Ectodermal cell (in vitro differentiated cells): ENCODE results near the gene LDHAL6B.

Experiments used
- H3K27ac ChIP-seq: 2 replicates; pipeline ENCODE4 v1.7.0; 2013; ENCODE audit warnings: mild to moderate bottlenecking, low read depth, low read length; ENCODE audit not compliant: insufficient read depth, poor library complexity, severe bottlenecking
- H3K27me3 ChIP-seq: 2 replicates; pipeline ENCODE4 v1.7.0; 2013; ENCODE audit warnings: mild to moderate bottlenecking, low read length; ENCODE audit not compliant: insufficient read depth, control insufficient read depth, poor library complexity, severe bottlenecking
- H3K36me3 ChIP-seq: one replicate; pipeline ENCODE4 v1.7.0; 2013; ENCODE audit warnings: low read length; ENCODE audit not compliant: control insufficient read depth, insufficient read depth
- H3K4me1 ChIP-seq: one replicate; pipeline ENCODE4 v1.7.0; 2013; ENCODE audit warnings: low read length; ENCODE audit not compliant: control insufficient read depth, insufficient read depth
- H3K4me3 ChIP-seq: 2 replicates; pipeline ENCODE4 v1.7.0; 2013; ENCODE audit warnings: low read depth, low read length, control low read depth; ENCODE audit not compliant: insufficient read depth
- H3K9me3 ChIP-seq: 2 replicates; pipeline ENCODE4 v1.7.0; 2013; ENCODE audit warnings: mild to moderate bottlenecking, low read length, moderate library complexity; ENCODE audit not compliant: control insufficient read depth
- WGBS, 2 experiments: methylation state at CpG; one replicate each; pipeline ENCODE4 v1.1.7; 2013; ENCODE audit warnings: missing lambda C conversion rate in 2 of 2; 5-methylcytosine and 5-hydroxymethylcytosine counted together

LDHAL6B gene

GRCh38 chr15:59176653-59177316, 29.9 kb upstream of the LDHAL6B start:
- Histone ChIP-seq H3K36me3 (no peaks in the 10 kb centered on the region), H3K4me1 (no peaks in the 10 kb centered on the region), H3K9me3 (no peaks in the 10 kb centered on the region), H3K4me3 (no peak overlapping the region), H3K27ac (no peak overlapping the region), H3K27me3 (no peaks in the 10 kb centered on the region)
- 94 to 97% methylated on average over 6 to 8 of the region's 9 CpGs for WGBS, 2 experiments

GRCh38 chr15:59177317-59177660, 29.4 kb upstream of the LDHAL6B start:
- H3K27ac ChIP-seq: no peak overlapping the region

GRCh38 chr15:59178151-59178695, 28.4 kb upstream of the LDHAL6B start:
- Histone ChIP-seq H3K4me1 (no peaks in the 10 kb centered on the region), H3K36me3 (no peaks in the 10 kb centered on the region), H3K27me3 (no peaks in the 10 kb centered on the region), H3K27ac (no peak overlapping the region), H3K4me3 (no peak overlapping the region), H3K9me3 (no peaks in the 10 kb centered on the region)
- WGBS, 2 experiments: 93 to 95% methylated on average over 16 of the region's 16 CpGs

More at GRCh38 chr15:59177317-59177660, 29.4 kb upstream of the LDHAL6B start:
- Histone ChIP-seq H3K27me3 (no peaks in the 10 kb centered on the region), H3K4me1 (no peaks in the 10 kb centered on the region), H3K9me3 (no peaks in the 10 kb centered on the region), H3K4me3 (no peak overlapping the region), H3K36me3 (no peaks in the 10 kb centered on the region)
- WGBS, 2 experiments: 93 to 96% methylated on average over 4 of the region's 4 CpGs

GRCh38 chr15:59179717-59180116, 26.9 kb upstream of the LDHAL6B start:
- Histone ChIP-seq H3K27ac (no peak overlapping the region), H3K9me3 (no peaks in the 10 kb centered on the region), H3K4me3 (no peak overlapping the region), H3K4me1 (no peaks in the 10 kb centered on the region), H3K36me3 (no peaks in the 10 kb centered on the region), H3K27me3 (no peaks in the 10 kb centered on the region)
- WGBS, 2 experiments: 88 to 92% methylated on average over 5 of the region's 5 CpGs

- H3K4me3 ChIP-seq: no peak overlapping the region
- WGBS, 2 experiments: 88 to 94% methylated on average over 5 of the region's 5 CpGs
- no peaks in the 10 kb centered on the region for H3K4me1 ChIP-seq
- H3K9me3 ChIP-seq: no peaks in the 10 kb centered on the region
- H3K27me3 ChIP-seq: no peaks in the 10 kb centered on the region
- H3K27ac ChIP-seq: no peak overlapping the region
- H3K36me3 ChIP-seq: no peaks in the 10 kb centered on the region
These were observed 25.6 kb upstream of the LDHAL6B start for GRCh38 chr15:59180945-59181600.

- H3K9me3 ChIP-seq: no peaks in the 10 kb centered on the region
- peaks cover 7% of the 10 kb centered on the region for H3K36me3 ChIP-seq
- no peaks in the 10 kb centered on the region for H3K27me3 ChIP-seq
- no peaks in the 10 kb centered on the region for H3K4me1 ChIP-seq
- H3K4me3 ChIP-seq: no peak overlapping the region
- no peak overlapping the region for H3K27ac ChIP-seq
- 89 to 92% methylated on average over 2 of the region's 2 CpGs for WGBS, 2 experiments
These were observed 20.9 kb upstream of the LDHAL6B start for GRCh38 chr15:59185725-59186124.

GRCh38 chr15:59186501-59186900, 20.1 kb upstream of the LDHAL6B start:
- Histone ChIP-seq H3K27me3 (no peaks in the 10 kb centered on the region), H3K4me1 (no peaks in the 10 kb centered on the region), H3K9me3 (no peaks in the 10 kb centered on the region), H3K36me3 (peaks cover 7% of the 10 kb centered on the region), H3K4me3 (no peak overlapping the region), H3K27ac (no peak overlapping the region)
- 94 to 96% methylated on average over 3 of the region's 4 CpGs for WGBS, 2 experiments

GRCh38 chr15:59189241-59189640, 17.4 kb upstream of the LDHAL6B start:
- no peaks in the 10 kb centered on the region for H3K4me1 ChIP-seq
- H3K4me3 ChIP-seq: no peak overlapping the region
- peaks cover 7% of the 10 kb centered on the region for H3K36me3 ChIP-seq
- WGBS, 2 experiments: 88 to 90% methylated on average over 5 of the region's 5 CpGs
- H3K27ac ChIP-seq: no peak overlapping the region
- no peaks in the 10 kb centered on the region for H3K9me3 ChIP-seq
- no peaks in the 10 kb centered on the region for H3K27me3 ChIP-seq

GRCh38 chr15:59190291-59190690, 16.4 kb upstream of the LDHAL6B start:
- Histone ChIP-seq H3K4me1 (no peaks in the 10 kb centered on the region), H3K36me3 (peaks cover 7% of the 10 kb centered on the region), H3K4me3 (no peak overlapping the region), H3K27ac (no peak overlapping the region), H3K27me3 (no peaks in the 10 kb centered on the region), H3K9me3 (no peaks in the 10 kb centered on the region)
- 96% methylated on average over 7 of the region's 7 CpGs for WGBS, 2 experiments

GRCh38 chr15:59191855-59192237, 14.8 kb upstream of the LDHAL6B start:
- WGBS, 2 experiments: 85 to 92% methylated on average over 4 to 6 of the region's 6 CpGs
- Histone ChIP-seq H3K4me3 (no peak overlapping the region), H3K27me3 (no peaks in the 10 kb centered on the region), H3K9me3 (no peaks in the 10 kb centered on the region), H3K36me3 (peaks cover 7% of the 10 kb centered on the region), H3K27ac (no peak overlapping the region), H3K4me1 (no peaks in the 10 kb centered on the region)
